LNCAP (cell line): ENCODE data around the gene CAMTA1.

Source experiments
- TF ChIP-seq, protein P1 (sequence below): fragments of 450-650 bp; IDR thresholded peaks from 2 replicates; pipeline ENCODE4 v1.5.1; 2017; ENCODE audit warnings: mild to moderate bottlenecking

Gene CAMTA1

DNA sequence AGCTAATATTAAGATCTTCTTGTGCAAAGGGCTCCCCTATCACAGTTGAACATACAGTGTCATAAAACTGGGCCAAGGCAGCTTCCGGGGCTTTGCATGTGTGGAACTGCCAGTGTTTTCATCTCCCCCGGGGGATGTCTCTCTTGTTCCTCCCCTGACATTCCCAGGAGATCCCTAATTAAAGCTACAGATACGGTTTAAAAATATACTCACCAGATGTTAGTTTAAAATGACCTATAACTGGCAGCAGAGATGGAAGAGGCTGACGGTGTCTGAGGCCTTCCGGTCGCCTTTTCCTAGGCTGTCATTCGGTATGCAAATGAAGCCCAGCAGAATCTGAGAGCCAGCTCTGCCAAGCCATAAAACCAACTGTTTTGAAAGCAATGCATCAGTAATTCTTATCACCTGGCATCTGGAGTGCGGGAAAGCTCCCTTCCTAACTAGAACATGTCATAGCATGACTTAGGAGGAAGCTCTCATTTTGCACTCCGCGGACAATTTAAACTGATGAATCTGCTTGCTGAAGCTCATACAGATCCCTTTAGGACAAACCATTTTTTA, 549.3 kb downstream of the CAMTA1 start:
- TF ChIP-seq, protein P1, sequence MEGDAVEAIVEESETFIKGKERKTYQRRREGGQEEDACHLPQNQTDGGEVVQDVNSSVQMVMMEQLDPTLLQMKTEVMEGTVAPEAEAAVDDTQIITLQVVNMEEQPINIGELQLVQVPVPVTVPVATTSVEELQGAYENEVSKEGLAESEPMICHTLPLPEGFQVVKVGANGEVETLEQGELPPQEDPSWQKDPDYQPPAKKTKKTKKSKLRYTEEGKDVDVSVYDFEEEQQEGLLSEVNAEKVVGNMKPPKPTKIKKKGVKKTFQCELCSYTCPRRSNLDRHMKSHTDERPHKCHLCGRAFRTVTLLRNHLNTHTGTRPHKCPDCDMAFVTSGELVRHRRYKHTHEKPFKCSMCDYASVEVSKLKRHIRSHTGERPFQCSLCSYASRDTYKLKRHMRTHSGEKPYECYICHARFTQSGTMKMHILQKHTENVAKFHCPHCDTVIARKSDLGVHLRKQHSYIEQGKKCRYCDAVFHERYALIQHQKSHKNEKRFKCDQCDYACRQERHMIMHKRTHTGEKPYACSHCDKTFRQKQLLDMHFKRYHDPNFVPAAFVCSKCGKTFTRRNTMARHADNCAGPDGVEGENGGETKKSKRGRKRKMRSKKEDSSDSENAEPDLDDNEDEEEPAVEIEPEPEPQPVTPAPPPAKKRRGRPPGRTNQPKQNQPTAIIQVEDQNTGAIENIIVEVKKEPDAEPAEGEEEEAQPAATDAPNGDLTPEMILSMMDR, result no peak

DNA sequence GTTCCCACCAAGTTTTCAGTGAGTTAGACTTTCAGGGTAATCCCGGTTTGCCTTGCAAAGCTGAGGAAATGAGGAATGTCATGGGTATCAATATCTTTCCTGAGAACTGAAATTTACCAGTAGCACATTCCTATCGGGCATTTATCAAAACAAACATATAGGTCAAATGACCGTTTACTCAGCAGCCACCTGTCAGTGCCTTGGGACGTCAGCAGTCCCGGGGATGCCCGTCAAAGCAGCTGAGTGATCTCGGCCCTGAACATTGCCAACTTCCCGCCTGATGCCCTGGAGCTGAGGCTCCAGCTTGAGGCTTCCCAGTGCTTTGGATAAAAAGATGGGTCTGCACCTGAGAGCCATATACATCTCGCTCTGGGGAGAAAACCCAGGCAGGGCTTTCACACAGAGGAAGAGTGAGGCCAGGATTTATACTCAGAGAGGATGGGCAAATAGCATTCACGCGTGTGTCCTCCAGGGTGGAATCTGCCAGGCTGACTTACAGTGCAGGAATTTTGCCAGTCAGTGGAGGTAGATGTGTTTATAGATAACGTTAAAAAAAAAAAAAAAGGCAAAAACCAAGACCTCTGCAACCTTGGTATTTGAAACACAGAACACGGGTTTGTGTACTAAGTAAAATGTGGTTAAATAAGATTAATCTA, 550.1 kb downstream of the CAMTA1 start:
- TF ChIP-seq, protein P1, result no peak

DNA sequence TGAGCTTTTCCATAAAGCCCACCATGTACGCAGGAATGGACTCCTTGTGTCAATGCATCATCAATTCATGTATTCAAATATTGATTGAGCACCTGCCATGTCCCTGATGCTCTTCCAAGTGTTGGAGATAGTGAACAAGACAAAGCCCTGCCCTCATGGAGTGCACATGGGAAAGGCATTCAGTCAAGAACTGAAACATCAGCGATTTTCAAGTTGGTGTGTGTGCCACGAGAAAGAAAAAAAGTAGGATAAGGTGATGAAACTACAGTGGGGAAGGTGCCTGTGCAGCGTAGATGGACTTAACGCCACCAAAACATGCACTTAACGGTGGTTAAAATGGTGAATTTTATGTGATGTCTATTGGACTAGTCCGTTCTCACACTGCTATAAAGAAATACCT, 553.2 kb downstream of the CAMTA1 start:
- TF ChIP-seq, protein P1, result no peak

DNA sequence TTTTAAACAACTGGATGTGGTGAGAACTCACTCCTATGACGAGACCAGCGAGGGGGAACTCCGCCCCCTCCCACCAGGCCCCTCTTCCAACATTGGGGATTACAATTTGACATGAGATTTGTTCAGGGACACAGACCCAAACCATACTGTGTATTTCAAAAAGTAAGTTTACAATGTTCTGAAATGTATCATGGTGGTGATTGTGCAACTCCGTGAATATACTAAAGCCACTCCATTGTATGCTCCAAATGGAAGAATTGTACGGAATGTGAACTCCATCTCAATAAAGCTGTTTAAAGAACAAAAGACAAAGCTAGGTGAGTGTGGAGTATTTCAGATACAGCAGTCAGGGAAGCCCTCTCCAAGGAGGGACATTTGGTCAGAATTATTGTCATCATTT, 553.8 kb downstream of the CAMTA1 start:
- TF ChIP-seq, protein P1, result no peak

DNA sequence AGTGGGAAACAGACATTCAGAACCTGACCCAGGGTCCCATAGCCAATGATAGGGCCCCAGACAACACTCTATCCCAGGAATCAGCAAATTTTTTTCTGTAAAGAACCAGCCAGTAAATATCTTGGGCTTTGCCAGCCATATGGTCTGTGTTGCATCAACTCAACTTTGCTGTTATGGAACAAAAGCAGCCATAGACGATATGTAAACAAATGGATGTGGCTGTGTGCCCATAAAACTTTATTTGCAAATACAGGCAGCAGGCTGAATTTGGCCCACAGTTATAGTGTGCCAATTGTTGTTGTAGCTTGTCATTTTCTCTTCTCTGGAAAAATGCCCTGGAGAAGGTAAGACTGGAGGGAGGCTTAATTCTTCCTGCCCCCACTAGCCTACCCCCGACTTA, 554.7 kb downstream of the CAMTA1 start:
- TF ChIP-seq, protein P1, result no peak

DNA sequence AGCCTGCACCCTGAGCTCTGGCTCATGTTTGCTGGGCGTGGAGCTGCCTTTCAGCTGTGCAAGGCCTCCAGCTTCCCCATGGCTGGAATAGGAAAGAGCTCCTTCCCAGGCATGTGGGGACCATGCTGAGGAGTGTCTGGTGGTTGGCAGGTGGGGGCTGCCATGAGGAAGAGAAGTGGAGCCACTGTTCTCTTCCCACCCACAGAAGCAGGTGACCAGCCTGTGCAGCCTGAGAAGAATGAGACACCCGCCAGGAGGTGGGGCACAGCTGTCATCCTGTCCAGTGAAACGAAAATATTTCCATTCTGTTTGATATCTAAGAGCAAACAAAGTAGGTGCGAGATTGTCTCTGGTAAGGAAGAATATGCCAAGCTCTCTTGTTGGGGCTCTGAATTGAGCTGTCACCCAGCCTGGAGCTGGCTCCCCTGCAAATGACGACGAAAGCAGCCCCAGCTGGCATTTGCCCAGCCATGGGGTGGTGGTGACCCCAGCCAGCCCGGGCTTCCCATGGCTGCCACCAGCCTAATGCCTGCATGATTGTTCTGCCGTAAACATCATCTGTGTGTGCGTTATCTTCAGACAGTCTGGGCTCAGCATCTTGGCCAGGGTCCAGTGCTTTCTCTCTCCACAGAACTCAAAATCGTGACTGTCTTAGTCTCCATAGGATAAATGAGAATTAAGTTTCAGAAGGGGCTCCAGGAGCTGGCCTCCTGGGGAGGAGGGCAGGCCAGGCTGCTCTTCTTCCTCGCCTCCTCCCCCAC, 556.1 kb downstream of the CAMTA1 start:
- TF ChIP-seq, protein P1, result no peak

DNA sequence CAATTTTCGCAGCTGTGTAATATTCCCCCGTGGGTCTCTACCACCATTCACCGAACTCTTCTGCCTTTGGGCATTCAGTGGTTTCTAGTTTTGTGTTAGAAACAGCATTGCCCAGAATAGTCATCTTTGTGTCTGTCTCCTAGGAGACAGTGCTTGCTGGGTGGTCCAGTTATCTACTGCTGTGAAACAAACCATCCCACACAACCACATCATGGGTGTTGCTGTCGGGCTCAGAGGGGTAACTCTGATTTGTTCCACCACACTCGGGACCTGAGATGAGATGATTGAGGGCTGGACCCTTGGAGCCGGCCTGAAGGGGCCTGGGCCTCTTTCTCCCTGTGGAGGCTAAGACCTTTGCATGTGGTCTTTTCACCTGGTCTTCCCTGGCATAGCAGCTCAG, 558.6 kb downstream of the CAMTA1 start:
- TF ChIP-seq, protein P1, result no peak
